CD14-positive monocyte (primary cell): Measurements from ENCODE around the gene RPL26. TPM values are rescaled to one million over a fixed set of nuclear protein-coding genes. Genes with fewer than 3 reads are reported as not detected.

Experiments used
- DNase-seq, 3 donors: peaks; one replicate each; pipeline ENCODE4 v3.0.0-alpha.2; 2011 to 2022
- H2AFZ ChIP-seq: 2 replicates; pipeline ENCODE4 v1.6.0; 2012; ENCODE audit warnings: mild to moderate bottlenecking, low read depth, low read length, inconsistent platforms; ENCODE audit not compliant: insufficient read depth, poor library complexity, severe bottlenecking
- H3K27ac ChIP-seq, 2 donors: 1 replicate in 1 of 2; 2 replicates in 1 of 2; pipeline ENCODE4 v1.5.1; 2012 to 2013; ENCODE audit warnings: low read length in 2 of 2, control low read depth in 1 of 2, inconsistent platforms in 1 of 2, low read depth in 1 of 2, mild to moderate bottlenecking in 1 of 2
- H3K27me3 ChIP-seq, 2 donors: one replicate each; pipeline versions ENCODE4 v1.6.0 to v1.6.1; 2011 to 2013; ENCODE audit warnings: low read length in 2 of 2; ENCODE audit not compliant: control insufficient read depth in 2 of 2, insufficient read depth in 2 of 2
- H3K36me3 ChIP-seq, 2 donors: replicated peaks in 1 of 2; 1 replicate in 1 of 2; 2 replicates in 1 of 2; pipeline versions ENCODE4 v1.5.1 to v1.6.1; 2012 to 2013; ENCODE audit warnings: low read length in 2 of 2, control low read depth in 1 of 2, inconsistent platforms in 1 of 2, mild to moderate bottlenecking in 1 of 2; ENCODE audit not compliant: insufficient read depth in 2 of 2, control insufficient read depth in 1 of 2
- H3K4me1 ChIP-seq, 2 donors: 1 replicate in 1 of 2; 2 replicates in 1 of 2; pipeline versions ENCODE4 v1.5.1 to v1.6.1; 2012 to 2013; ENCODE audit warnings: low read length in 2 of 2, control low read depth in 1 of 2, inconsistent platforms in 1 of 2, mild to moderate bottlenecking in 1 of 2, moderate library complexity in 1 of 2; ENCODE audit not compliant: insufficient read depth in 2 of 2, control insufficient read depth in 1 of 2
- H3K4me2 ChIP-seq: replicated peaks from 2 replicates; pipeline ENCODE3; 2012; ENCODE audit warnings: low read length, moderate library complexity, mild to moderate bottlenecking; ENCODE audit not compliant: poor library complexity, severe bottlenecking; ENCODE audit errors: extremely low read depth
- H3K4me3 ChIP-seq, 3 experiments: fragments of 200-600 bp in 1 of 3; sonication (generic) in 1 of 3; replicated peaks in 1 of 3; 1 replicate in 2 of 3; 2 replicates in 1 of 3; pipeline ENCODE4 v1.5.1; 2011 to 2013; ENCODE audit warnings: low read length in 3 of 3, mild to moderate bottlenecking in 3 of 3, control low read depth in 2 of 3, low read depth in 2 of 3, inconsistent platforms in 1 of 3, moderate library complexity in 1 of 3
- H3K79me2 ChIP-seq: 2 replicates; pipeline ENCODE4 v1.6.0; 2012; ENCODE audit warnings: mild to moderate bottlenecking, control low read depth, inconsistent platforms, low read length, moderate library complexity; ENCODE audit not compliant: insufficient read depth
- H3K9ac ChIP-seq: 2 replicates; pipeline ENCODE4 v1.6.0; 2017; ENCODE audit warnings: low read length, mild to moderate bottlenecking; ENCODE audit not compliant: insufficient read depth, poor library complexity, severe bottlenecking
- H3K9me3 ChIP-seq, 2 donors: replicated peaks in 1 of 2; 1 replicate in 1 of 2; 2 replicates in 1 of 2; pipeline versions ENCODE4 v1.5.1 to v1.6.1; 2012 to 2013; ENCODE audit warnings: low read length in 2 of 2, control low read depth in 1 of 2; ENCODE audit not compliant: control insufficient read depth in 1 of 2, insufficient read depth in 1 of 2
- H4K20me1 ChIP-seq: 2 replicates; pipeline ENCODE4 v1.6.0; 2012; ENCODE audit warnings: mild to moderate bottlenecking, low read length, control low read depth, moderate library complexity; ENCODE audit not compliant: insufficient read depth
- H3K27ac Mint-ChIP-seq, 7 donors: one replicate each; pipeline ENCODE4 v1.8.0; 2020; ENCODE audit warnings: mild to moderate bottlenecking in 7 of 7, mixed read lengths in 7 of 7, moderate library complexity in 6 of 7, inconsistent platforms in 2 of 7
- H3K27me3 Mint-ChIP-seq, 3 donors: one replicate each; pipeline ENCODE4 v1.8.0; 2021 to 2022; ENCODE audit warnings: low read depth in 3 of 3, mild to moderate bottlenecking in 3 of 3, mixed read lengths in 3 of 3, moderate library complexity in 3 of 3, inconsistent platforms in 1 of 3
- H3K36me3 Mint-ChIP-seq, 2 donors: one replicate each; pipeline ENCODE4 v1.8.0; 2020; ENCODE audit warnings: mixed read lengths in 2 of 2, inconsistent platforms in 1 of 2, mild to moderate bottlenecking in 1 of 2
- H3K4me1 Mint-ChIP-seq: one replicate; pipeline ENCODE4 v1.8.0; 2020; ENCODE audit warnings: mild to moderate bottlenecking, mixed read lengths
- H3K4me3 Mint-ChIP-seq, 2 donors: one replicate each; pipeline ENCODE4 v1.8.0; 2020; ENCODE audit warnings: mild to moderate bottlenecking in 2 of 2, mixed read lengths in 2 of 2, moderate library complexity in 1 of 2
- H3K9me3 Mint-ChIP-seq, 7 donors: one replicate each; pipeline ENCODE4 v1.8.0; 2020 to 2022; ENCODE audit warnings: mixed read lengths in 7 of 7, mild to moderate bottlenecking in 6 of 7, moderate library complexity in 6 of 7, inconsistent platforms in 2 of 7
- WGBS: methylation state at CpG from one replicate; pipeline ENCODE4 v1.1.5; 2013; ENCODE audit warnings: missing lambda C conversion rate; ENCODE audit not compliant: insufficient coverage; 5-methylcytosine and 5-hydroxymethylcytosine counted together
- intact Hi-C, 2 donors: fragments of 100-400 bp; cut with micrococcal nuclease; formaldehyde crosslinking; loops; one replicate each; pipeline versions ENCODE4 v1.15.0 to v1.15.1; 2023
- polyA plus RNA-seq, 3 donors: library from polyadenylated mRNA; depleted of rRNA in 1 of 3; unstranded in 2 of 3; stranded (reverse) in 1 of 3; fragments of 300-500 nt in 2 of 3; fragments of >200 nt in 1 of 3; fragmentation: Illumina TruSeq in 2 of 3; gene quantifications; 1 replicate in 2 of 3; 2 replicates in 1 of 3; pipeline ENCODE4 v1.2.3, GENCODE V29; 2012 to 2021
- TF ChIP-seq, protein P1 (sequence below): fragments of 200-600 bp; IDR thresholded peaks from one replicate; pipeline ENCODE4 v1.8.0; 2022; ENCODE audit warnings: antibody characterized with exemption, mild to moderate bottlenecking

Gene RPL26
- polyA plus RNA-seq, 3 donors: 859 to 4,469 (median 884) TPM

DNA sequence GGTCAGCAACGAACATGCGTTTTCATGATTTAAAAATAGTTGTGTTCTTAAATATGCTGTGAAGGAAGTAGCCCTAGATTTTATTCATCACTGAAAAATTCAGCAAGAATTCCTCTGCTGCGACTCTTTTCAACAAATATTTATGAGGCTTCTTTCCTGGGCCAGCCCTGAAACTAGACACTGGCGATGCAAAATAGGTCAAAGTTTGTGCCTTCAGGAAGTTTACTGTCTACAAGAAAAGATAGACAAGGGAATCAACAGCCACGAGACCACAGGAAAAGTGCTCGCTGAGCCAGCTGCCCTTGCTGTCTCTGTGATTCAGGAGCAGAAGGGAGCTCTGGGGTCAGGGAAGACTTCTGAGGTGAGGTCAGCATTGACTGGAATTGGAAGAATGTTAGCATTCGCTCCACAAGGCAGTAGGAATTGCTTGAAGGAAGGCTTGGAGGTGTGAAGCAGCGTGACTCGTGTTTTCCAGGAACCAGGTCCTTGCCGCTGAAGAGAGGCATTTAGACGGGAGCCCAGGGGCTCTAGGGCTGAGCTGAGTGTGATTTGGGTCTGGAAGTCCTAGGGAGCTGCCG lies 1.9 kb upstream of the RPL26 start:
- no peak overlapping the region for H3K4me3 ChIP-seq
- H3K27ac ChIP-seq: no peak overlapping the region
- peak overlapping the region in 1 of 2 donors; percentile 64 for H3K4me3 Mint-ChIP-seq

DNA sequence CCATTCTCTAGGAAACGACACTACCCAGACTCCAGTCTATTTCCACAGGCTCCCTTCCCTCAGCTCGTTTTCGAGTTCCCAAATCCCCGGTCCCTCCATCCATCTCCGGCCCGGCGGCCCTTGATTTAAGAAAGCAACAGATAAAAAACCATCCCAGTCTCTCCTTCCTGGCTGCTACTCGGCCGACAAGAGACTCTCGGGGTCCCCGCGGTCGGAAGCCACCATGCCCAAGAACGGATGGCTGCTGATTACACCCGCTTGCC lies 182 bp downstream of the RPL26 start:
- H3K4me3 Mint-ChIP-seq: peak overlapping the region; percentile 95 to 98
- DNase-seq: no peak
- Histone ChIP-seq H3K9me3 (no peaks in the 10 kb centered on the region), H3K27ac (peak overlapping the region; percentile 60 to 79), H3K79me2 (peaks cover 38% of the 10 kb centered on the region), H3K4me2 (peak overlapping the region; percentile 97), H3K4me3 (peak overlapping the region; percentile 72 to 89 (median 74)), H2AFZ (peak overlapping the region; percentile 94), H3K36me3 (peaks cover 38 to 39% of the 10 kb centered on the region in 2 donors), H3K4me1 (peaks cover 28 to 34% of the 10 kb centered on the region in 2 donors), H3K27me3 (no peaks in the 10 kb centered on the region), H3K9ac (peak overlapping the region; percentile 78), H4K20me1 (peaks cover 44% of the 10 kb centered on the region)
- 0% methylated on average over 14 of the region's 15 CpGs for WGBS
- H3K9me3 Mint-ChIP-seq: no peaks in the 10 kb centered on the region
- TF ChIP-seq, protein P1, sequence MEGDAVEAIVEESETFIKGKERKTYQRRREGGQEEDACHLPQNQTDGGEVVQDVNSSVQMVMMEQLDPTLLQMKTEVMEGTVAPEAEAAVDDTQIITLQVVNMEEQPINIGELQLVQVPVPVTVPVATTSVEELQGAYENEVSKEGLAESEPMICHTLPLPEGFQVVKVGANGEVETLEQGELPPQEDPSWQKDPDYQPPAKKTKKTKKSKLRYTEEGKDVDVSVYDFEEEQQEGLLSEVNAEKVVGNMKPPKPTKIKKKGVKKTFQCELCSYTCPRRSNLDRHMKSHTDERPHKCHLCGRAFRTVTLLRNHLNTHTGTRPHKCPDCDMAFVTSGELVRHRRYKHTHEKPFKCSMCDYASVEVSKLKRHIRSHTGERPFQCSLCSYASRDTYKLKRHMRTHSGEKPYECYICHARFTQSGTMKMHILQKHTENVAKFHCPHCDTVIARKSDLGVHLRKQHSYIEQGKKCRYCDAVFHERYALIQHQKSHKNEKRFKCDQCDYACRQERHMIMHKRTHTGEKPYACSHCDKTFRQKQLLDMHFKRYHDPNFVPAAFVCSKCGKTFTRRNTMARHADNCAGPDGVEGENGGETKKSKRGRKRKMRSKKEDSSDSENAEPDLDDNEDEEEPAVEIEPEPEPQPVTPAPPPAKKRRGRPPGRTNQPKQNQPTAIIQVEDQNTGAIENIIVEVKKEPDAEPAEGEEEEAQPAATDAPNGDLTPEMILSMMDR: no peak
- peak overlapping the region; percentile 89 to 95 (median 93) for H3K27ac Mint-ChIP-seq
- H3K36me3 Mint-ChIP-seq: peaks cover 37 to 41% of the 10 kb centered on the region in 2 donors
- intact Hi-C loops: loop anchor here (5.0 to 10.0 kb wide), 3 partner anchors 54 to 402 kb away; partner anchors contain the start of genes CCDC42 (in 2 of the 2) and NDEL1 (in 1 of the 2)
- peaks cover 34% of the 10 kb centered on the region for H3K4me1 Mint-ChIP-seq
- H3K27me3 Mint-ChIP-seq: no peaks in the 10 kb centered on the region

More for the DNA sequence above, 1.9 kb upstream of the RPL26 start:
- no peak for DNase-seq
- peak overlapping the region in 1 of 7 donors; percentile 74 for H3K27ac Mint-ChIP-seq
- no peaks in the 10 kb centered on the region for H3K27me3 Mint-ChIP-seq
- H3K36me3 Mint-ChIP-seq: peaks cover 17 to 20% of the 10 kb centered on the region in 2 donors
- H3K9me3 Mint-ChIP-seq: no peaks in the 10 kb centered on the region
- H3K4me1 Mint-ChIP-seq: peaks cover 34% of the 10 kb centered on the region
- intact Hi-C loops: loop anchor here (5.0 to 10.0 kb wide), 3 partner anchors 52 to 400 kb away; partner anchors contain the start of genes CCDC42 (in 2 of the 2) and NDEL1 (in 1 of the 2)
- H3K4me1 ChIP-seq: peaks cover 28 to 34% of the 10 kb centered on the region in 2 donors
- H3K79me2 ChIP-seq: peaks cover 31% of the 10 kb centered on the region
- no peaks in the 10 kb centered on the region for H3K27me3 ChIP-seq
- no peak overlapping the region for H3K9ac ChIP-seq
- TF ChIP-seq, protein P1: no peak
- H3K36me3 ChIP-seq: peaks cover 17 to 18% of the 10 kb centered on the region in 2 donors
- peaks cover 23% of the 10 kb centered on the region for H4K20me1 ChIP-seq
- no peak overlapping the region for H3K4me2 ChIP-seq
- no peaks in the 10 kb centered on the region for H3K9me3 ChIP-seq
- 86% methylated on average over 6 of the region's 12 CpGs for WGBS
- no peak overlapping the region for H2AFZ ChIP-seq
